AG04450 (cell line): ENCODE measurements around the gene CAMTA2. TPM values are rescaled to one million over a fixed set of nuclear protein-coding genes. Genes with fewer than 3 reads are reported as not detected.

ENCODE experiments used
- CTCF ChIA-PET: fragments of 300-600, 350-600 bp; formaldehyde crosslinking; extraction: SDS; loops from one replicate; lab custom pipeline; 2022; ENCODE audit warnings: antibody characterized with exemption, inconsistent platforms; lab: Charles Lee
- POLR2A ChIA-PET: fragments of 350-600 bp; formaldehyde crosslinking; extraction: SDS; loops from one replicate; lab custom pipeline; 2021; ENCODE audit warnings: antibody characterized with exemption, inconsistent platforms; lab: Yijun Ruan, JAX
- DNase-seq: peaks from one replicate; pipeline ENCODE4 v3.0.0-alpha.2; 2011; ENCODE audit warnings: low read depth, low spot score
- H3K27ac ChIP-seq: one replicate; pipeline ENCODE4 v1.5.1; 2012; ENCODE audit warnings: low read depth, low read length, control low read depth
- H3K27me3 ChIP-seq: one replicate; pipeline ENCODE4 v1.6.0; 2012; ENCODE audit warnings: low read length; ENCODE audit not compliant: control insufficient read depth, insufficient read depth
- H3K4me3 ChIP-seq: 2 replicates; pipeline ENCODE4 v1.5.1; 2011; ENCODE audit warnings: mild to moderate bottlenecking, low read depth, low read length, control low read depth
- H3K9me3 ChIP-seq: 2 replicates; pipeline ENCODE4 v1.5.1; 2012; ENCODE audit warnings: low read length; ENCODE audit not compliant: control insufficient read depth, insufficient read depth
- CTCF ChIP-seq: IDR thresholded peaks from 2 replicates; pipeline ENCODE4 v1.5.1; 2011; ENCODE audit warnings: low read depth, low read length, control low read depth, inconsistent platforms
- polyA plus RNA-seq: library from polyadenylated mRNA; depleted of rRNA; stranded (reverse); fragments of >200 nt; gene quantifications from 2 replicates; pipeline ENCODE4 v1.2.3, GENCODE V29; 2011

Gene CAMTA2
- polyA plus RNA-seq, 1 experiment: 18.0 TPM

GRCh38 chr17:4958102-4958501 is 29.4 kb downstream of the CAMTA2 start:
- no peaks in the 10 kb centered on the region for H3K9me3 ChIP-seq
- POLR2A ChIA-PET: interaction anchor here (2.1 kb wide), 1 partner anchor 8 kb away, joined by 25 read pairs; no protein-coding TSS in a partner anchor
- TF ChIP-seq CTCF: no peak
- H3K4me3 ChIP-seq: no peak overlapping the region
- CTCF ChIA-PET: interaction anchor here (0.8 kb wide), 1 partner anchor 15 kb away, joined by 3 read pairs; no protein-coding TSS in a partner anchor
- H3K27ac ChIP-seq: no peak overlapping the region
- H3K27me3 ChIP-seq: no peaks in the 10 kb centered on the region
- DNase-seq: no peak

- Histone ChIP-seq H3K27ac (no peak overlapping the region), H3K4me3 (no peak overlapping the region), H3K9me3 (no peaks in the 10 kb centered on the region), H3K27me3 (no peaks in the 10 kb centered on the region)
- ChIA-PET CTCF (no interaction called here), POLR2A (interaction anchor here (2.1 kb wide), 1 partner anchor 10 kb away, joined by 25 read pairs; no protein-coding TSS in a partner anchor)
- DNase-seq: no peak
- peak; percentile 6; the same call in 1 of the 2 replicates for TF ChIP-seq CTCF
Observed at GRCh38 chr17:4956493-4957061, 30.9 kb downstream of the CAMTA2 start.

GRCh38 chr17:4955091-4955490 is 32.4 kb downstream of the CAMTA2 start:
- no peak for DNase-seq
- no peak overlapping the region for H3K4me3 ChIP-seq
- TF ChIP-seq CTCF: no peak
- H3K9me3 ChIP-seq: no peaks in the 10 kb centered on the region
- CTCF ChIA-PET: interaction anchor here (1.6 kb wide), 1 partner anchor 47 kb away, joined by 5 read pairs; no protein-coding TSS in a partner anchor
- no peaks in the 10 kb centered on the region for H3K27me3 ChIP-seq
- POLR2A ChIA-PET: no interaction called here
- H3K27ac ChIP-seq: no peak overlapping the region

- ChIA-PET CTCF (interaction anchor here (0.9 kb wide), 1 partner anchor 14 kb away, joined by 3 read pairs; the partner anchor contains the start of gene SPAG7), POLR2A (interaction anchor here (0.7 to 9.1 kb wide), 4 partner anchors 9 to 78 kb away, joined by 3 to 128 read pairs (median 5); partner anchors contain the start of gene SPAG7)
- no peaks in the 10 kb centered on the region for H3K9me3 ChIP-seq
- no peak overlapping the region for H3K4me3 ChIP-seq
- no peaks in the 10 kb centered on the region for H3K27me3 ChIP-seq
- no peak for DNase-seq
- TF ChIP-seq CTCF: no peak
- peak overlapping the region; percentile 73 for H3K27ac ChIP-seq
Observed at GRCh38 chr17:4953451-4953961, 34.0 kb downstream of the CAMTA2 start.

GRCh38 chr17:4951486-4951885 is 36.0 kb downstream of the CAMTA2 start:
- no peak overlapping the region for H3K27ac ChIP-seq
- H3K27me3 ChIP-seq: no peaks in the 10 kb centered on the region
- TF ChIP-seq CTCF: no peak
- H3K9me3 ChIP-seq: peaks cover 3% of the 10 kb centered on the region; the same call in 1 of the 2 replicates
- H3K4me3 ChIP-seq: no peak overlapping the region
- CTCF ChIA-PET: interaction anchor here (0.6 to 1.1 kb wide), 3 partner anchors 43 to 111 kb away, joined by 3 to 4 read pairs (median 3); no protein-coding TSS in a partner anchor
- POLR2A ChIA-PET: interaction anchor here (0.6 to 9.1 kb wide), 3 partner anchors 12 to 330 kb away, joined by 6 to 128 read pairs (median 7); partner anchors contain the start of genes RNF167, SLC25A11 and SPAG7
- no peak for DNase-seq
